HUES64 (cell line): ENCODE data around the gene RNF215.

Experiments used
- H3K27ac ChIP-seq: 2 replicates; pipeline ENCODE4 v1.7.0; 2013; ENCODE audit warnings: low read depth, low read length, inconsistent platforms
- H3K27me3 ChIP-seq: 2 replicates; pipeline ENCODE4 v1.6.1; 2013; ENCODE audit warnings: mild to moderate bottlenecking, low read length; ENCODE audit not compliant: insufficient read depth
- H3K36me3 ChIP-seq: 2 replicates; pipeline ENCODE4 v1.6.1; 2013; ENCODE audit warnings: mild to moderate bottlenecking, low read length; ENCODE audit not compliant: insufficient read depth
- H3K4me1 ChIP-seq: 2 replicates; pipeline ENCODE4 v1.6.1; 2013; ENCODE audit warnings: mild to moderate bottlenecking, low read length, moderate library complexity; ENCODE audit not compliant: insufficient read depth
- H3K4me3 ChIP-seq: 2 replicates; pipeline ENCODE4 v1.5.1; 2013; ENCODE audit warnings: mild to moderate bottlenecking, low read length, moderate library complexity
- H3K9ac ChIP-seq: 2 replicates; pipeline ENCODE4 v1.6.1; 2013; ENCODE audit warnings: mild to moderate bottlenecking, low read depth, low read length
- H3K9me3 ChIP-seq: 2 replicates; pipeline ENCODE4 v1.6.1; 2013; ENCODE audit warnings: low read depth, low read length; ENCODE audit not compliant: insufficient read depth
- WGBS: fragments of 150-250, 120-280 bp; methylation state at CpG from one replicate; pipeline ENCODE4 v1.1.7; 2013; ENCODE audit warnings: missing lambda C conversion rate; 5-methylcytosine and 5-hydroxymethylcytosine counted together

Gene RNF215

DNA sequence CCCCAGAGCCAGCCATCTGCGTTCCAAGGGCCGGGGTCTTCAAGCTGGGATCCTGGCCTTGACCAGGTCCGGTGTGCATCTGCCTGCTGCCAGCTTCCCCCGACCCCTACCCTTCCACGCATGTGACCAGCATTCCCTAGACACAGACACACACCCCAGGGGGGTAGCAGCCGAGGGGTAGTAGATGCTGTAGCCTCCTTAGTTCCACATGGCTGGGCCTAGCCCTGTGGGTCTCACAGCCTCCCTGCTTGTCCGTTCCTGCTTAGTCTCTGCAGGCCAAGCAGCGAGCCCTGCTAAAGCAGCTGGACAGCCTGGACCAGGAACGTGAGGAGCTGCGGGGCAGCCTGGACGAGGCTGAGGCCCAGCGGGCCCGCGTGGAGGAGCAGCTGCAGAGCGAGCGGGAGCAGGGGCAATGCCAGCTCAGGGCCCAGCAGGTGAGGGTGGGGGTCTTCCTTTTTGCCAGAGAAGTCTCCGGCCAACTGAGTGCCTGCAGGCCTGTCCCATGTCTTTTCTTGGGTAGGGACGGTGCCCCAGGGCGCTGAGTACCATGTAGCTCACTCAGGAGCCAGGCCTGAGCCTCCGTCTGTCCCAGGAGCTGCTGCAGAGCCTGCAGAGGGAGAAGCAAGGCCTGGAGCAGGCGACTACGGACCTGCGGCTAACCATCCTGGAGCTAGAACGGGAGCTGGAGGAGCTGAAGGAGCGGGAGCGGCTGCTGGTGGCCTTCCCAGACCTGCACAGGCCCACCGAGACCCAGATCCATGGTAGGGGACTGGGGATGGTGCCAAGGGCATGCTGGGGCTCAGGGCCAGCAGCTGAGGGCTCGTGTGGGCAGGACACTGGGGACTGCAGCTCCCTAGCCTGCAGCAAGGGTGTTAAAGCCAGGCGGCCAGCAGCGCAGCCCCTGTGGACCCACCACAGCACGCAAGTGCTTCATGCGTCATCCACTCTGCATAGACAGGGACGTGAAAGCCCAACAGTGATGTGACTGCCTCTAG, 13.6 kb downstream of the RNF215 start:
- WGBS: 92% methylated on average over 33 of the region's 33 CpGs
- H3K27ac ChIP-seq: no peak overlapping the region; the same call in 1 of the 2 replicates
- H3K36me3 ChIP-seq: peaks cover 16% of the 10 kb centered on the region
- H3K4me1 ChIP-seq: no peaks in the 10 kb centered on the region
- H3K27me3 ChIP-seq: no peaks in the 10 kb centered on the region
- no peak overlapping the region for H3K4me3 ChIP-seq
- no peak overlapping the region for H3K9ac ChIP-seq
- no peaks in the 10 kb centered on the region for H3K9me3 ChIP-seq

DNA sequence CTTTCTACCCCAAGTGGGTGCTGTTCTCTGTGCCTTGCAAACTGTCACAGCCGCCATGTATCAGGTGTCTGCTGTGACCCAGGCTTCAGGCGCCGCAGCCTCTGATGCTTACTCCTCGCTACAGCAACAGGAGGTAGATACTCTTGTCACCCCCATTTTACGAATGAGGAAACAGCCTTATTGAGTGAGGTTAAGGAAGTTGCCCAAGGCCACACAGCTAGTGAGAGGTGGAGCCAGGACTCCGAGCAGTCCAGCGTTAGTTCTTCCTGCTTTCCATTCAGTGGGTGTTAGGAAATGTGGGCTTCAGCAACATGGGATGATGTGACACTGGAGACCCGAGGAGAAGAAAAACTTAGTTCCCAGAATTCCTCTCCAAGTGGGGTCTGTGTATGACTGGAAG, 14.3 kb downstream of the RNF215 start:
- Histone ChIP-seq H3K27me3 (no peaks in the 10 kb centered on the region), H3K9me3 (no peaks in the 10 kb centered on the region), H3K9ac (no peak overlapping the region; the same call in 1 of the 2 replicates), H3K4me3 (no peak overlapping the region), H3K36me3 (peaks cover 12% of the 10 kb centered on the region), H3K4me1 (no peaks in the 10 kb centered on the region), H3K27ac (no peak overlapping the region)
- 93% methylated on average over 8 of the region's 8 CpGs for WGBS

DNA sequence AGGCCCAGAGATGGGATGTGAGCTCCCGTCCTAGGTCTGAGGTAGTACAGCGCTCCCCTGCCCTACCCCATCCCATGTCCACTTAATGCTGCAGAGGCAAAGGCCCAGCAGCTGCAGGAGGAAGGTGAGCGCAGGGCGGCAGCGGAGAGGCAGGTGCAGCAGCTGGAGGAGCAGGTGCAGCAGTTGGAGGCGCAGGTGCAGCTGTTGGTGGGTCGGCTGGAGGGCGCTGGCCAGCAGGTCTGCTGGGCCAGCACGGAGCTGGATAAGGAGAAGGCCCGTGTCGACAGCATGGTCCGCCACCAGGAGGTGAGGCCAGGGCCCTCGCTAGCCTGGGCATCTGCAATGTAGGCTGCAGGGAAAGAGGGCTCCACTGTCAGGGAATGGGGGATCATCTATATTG, 15.2 kb downstream of the RNF215 start:
- Histone ChIP-seq H3K4me1 (no peaks in the 10 kb centered on the region), H3K4me3 (no peak overlapping the region), H3K9ac (no peak overlapping the region), H3K9me3 (no peaks in the 10 kb centered on the region), H3K27me3 (no peaks in the 10 kb centered on the region), H3K27ac (no peak overlapping the region), H3K36me3 (peaks cover 2% of the 10 kb centered on the region)
- 89% methylated on average over 13 of the region's 13 CpGs for WGBS

DNA sequence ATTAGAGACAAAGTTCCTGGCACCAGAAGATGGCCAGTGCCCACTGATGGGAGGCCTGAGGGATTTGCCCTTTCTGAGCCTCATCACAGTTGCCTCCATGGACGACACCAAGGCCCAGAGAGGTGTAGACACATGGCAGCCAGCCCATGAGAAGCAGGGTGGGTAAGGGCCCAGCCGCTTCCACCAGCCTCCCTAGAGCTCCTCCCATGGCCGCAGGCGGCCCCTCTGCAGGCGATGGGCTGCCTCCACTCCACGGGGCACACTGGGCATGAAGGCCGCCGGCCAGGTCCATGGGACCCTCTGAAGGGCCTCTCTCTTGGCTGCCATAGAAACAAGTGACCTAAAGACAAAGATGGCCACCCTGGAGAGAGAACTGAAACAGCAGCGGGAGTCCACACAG, 15.9 kb downstream of the RNF215 start:
- H3K36me3 ChIP-seq: peaks cover 3% of the 10 kb centered on the region
- no peak overlapping the region for H3K27ac ChIP-seq
- H3K27me3 ChIP-seq: no peaks in the 10 kb centered on the region
- H3K9me3 ChIP-seq: no peaks in the 10 kb centered on the region
- H3K4me3 ChIP-seq: no peak overlapping the region
- H3K4me1 ChIP-seq: no peaks in the 10 kb centered on the region
- no peak overlapping the region for H3K9ac ChIP-seq
- WGBS: 92% methylated on average over 9 of the region's 9 CpGs

DNA sequence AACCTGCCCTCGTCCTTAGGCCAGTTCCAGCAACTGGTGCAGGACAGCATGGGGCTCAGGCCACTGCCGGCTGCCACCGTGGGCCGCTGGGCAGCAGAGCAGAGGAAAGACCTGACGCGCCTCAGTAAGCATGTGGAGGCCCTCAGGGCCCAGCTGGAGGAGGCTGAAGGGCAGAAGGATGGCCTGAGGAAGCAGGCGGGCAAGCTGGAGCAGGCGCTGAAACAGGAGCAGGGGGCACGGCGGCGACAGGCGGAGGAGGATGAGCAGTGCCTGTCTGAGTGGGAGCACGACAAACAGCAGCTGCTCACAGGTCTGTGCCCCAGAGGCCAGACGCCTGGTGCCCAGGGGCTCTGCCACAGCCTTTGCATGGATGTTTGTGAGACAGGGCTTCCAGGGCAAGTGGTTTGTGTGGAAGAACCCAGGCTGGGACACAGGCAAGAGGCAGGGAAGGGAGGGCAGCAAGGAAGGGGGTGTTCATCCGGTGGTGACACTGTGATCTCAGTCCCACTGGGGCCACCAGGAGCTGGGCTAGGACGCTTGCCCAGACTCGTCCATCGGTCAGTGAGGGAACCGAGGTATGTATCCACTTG, 16.5 kb downstream of the RNF215 start:
- no peaks in the 10 kb centered on the region for H3K9me3 ChIP-seq
- 91% methylated on average over 19 of the region's 19 CpGs for WGBS
- H3K9ac ChIP-seq: no peak overlapping the region
- no peak overlapping the region for H3K27ac ChIP-seq
- H3K4me3 ChIP-seq: no peak overlapping the region
- peaks cover 9% of the 10 kb centered on the region for H3K36me3 ChIP-seq
- no peaks in the 10 kb centered on the region for H3K4me1 ChIP-seq
- H3K27me3 ChIP-seq: no peaks in the 10 kb centered on the region

DNA sequence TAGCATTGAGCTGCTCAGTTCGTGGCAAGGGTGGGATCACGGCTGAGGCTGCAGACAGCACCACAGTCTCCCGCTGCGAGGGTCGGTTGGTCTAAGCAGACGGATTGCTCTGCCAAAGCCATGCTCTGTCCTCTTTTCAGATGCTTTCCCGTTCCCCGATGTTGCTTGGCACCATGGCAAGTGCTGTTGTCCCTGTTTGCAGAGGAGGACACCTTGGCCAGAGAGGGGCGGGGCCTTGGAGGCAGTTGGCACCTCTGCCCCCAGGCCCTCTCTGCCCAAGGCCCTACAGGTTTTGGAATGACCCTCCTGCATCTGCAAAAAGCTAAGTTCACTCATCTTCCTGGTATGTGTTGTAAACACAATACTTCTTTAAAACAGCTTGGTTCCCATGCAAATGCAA, 18.8 kb downstream of the RNF215 start:
- H3K4me1 ChIP-seq: no peaks in the 10 kb centered on the region
- peaks cover 10% of the 10 kb centered on the region for H3K36me3 ChIP-seq
- H3K27me3 ChIP-seq: no peaks in the 10 kb centered on the region
- no peak overlapping the region for H3K9ac ChIP-seq
- H3K9me3 ChIP-seq: no peaks in the 10 kb centered on the region
- H3K4me3 ChIP-seq: no peak overlapping the region
- H3K27ac ChIP-seq: no peak overlapping the region
- 92% methylated on average over 9 of the region's 9 CpGs for WGBS

DNA sequence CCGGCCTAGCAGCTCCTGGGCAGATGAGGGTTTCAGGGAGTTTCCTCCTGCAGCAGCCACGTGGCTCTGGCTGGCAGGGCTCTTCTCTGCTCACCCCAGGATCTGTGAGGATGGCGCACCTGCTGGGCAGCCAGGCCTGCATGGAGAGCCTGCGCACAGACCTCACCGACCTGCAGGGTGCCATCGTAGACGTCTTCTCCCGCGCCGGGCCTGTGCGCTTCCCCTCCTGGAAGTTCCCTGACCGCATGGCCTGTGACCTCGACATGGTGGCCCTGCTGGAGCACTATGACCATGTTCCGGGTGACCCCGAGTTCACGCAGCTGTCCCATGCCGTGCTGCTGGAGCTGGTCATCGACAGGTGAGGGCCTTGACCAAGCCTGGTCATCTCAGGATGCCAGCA, 21.3 kb downstream of the RNF215 start:
- 94% methylated on average over 18 of the region's 18 CpGs for whole genome bisulfite sequencing
- no peak overlapping the region for H3K4me3 ChIP-seq
- H3K9ac ChIP-seq: no peak overlapping the region
- H3K36me3 ChIP-seq: peaks cover 10% of the 10 kb centered on the region
- no peak overlapping the region for H3K27ac ChIP-seq
- no peaks in the 10 kb centered on the region for H3K9me3 ChIP-seq
- H3K27me3 ChIP-seq: no peaks in the 10 kb centered on the region
- H3K4me1 ChIP-seq: peaks cover 11% of the 10 kb centered on the region; the same call in 1 of the 2 replicates

DNA sequence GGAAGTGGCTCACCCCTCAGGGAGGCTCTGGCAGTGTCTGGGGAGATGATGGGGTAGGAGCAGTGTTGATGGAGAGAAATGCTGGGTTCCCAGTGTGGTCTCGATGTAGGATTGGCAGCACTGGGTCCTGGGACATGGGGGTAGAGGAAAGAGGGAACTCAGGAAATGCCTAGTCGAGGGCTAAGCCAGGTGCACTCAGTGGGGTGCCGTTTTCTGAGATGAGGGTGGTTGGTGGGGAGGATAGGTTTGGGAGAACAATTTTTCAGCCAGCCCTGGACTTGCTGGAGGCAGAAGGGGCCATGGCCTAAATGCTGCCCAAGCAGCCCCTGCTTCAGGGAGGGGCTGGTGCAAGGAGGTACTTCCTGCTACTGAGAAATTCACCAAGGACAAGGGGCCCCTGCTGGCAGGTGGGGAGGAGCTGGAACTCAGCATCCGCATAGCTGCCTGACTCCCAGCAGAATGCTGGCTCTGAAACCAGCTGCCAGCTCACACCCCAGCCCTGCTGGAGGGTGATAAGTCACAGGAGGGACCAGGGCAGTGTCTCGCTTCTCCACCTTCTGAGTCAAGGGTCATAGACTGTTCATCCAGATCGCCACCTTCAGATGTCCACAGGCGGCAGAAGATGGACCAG, 24.4 kb downstream of the RNF215 start:
- 52% methylated on average over 7 of the region's 7 CpGs for WGBS
- H3K4me1 ChIP-seq: peaks cover 17% of the 10 kb centered on the region
- no peak overlapping the region for H3K4me3 ChIP-seq
- peak overlapping the region; percentile 46; the same call in 1 of the 2 replicates for H3K27ac ChIP-seq
- no peaks in the 10 kb centered on the region for H3K27me3 ChIP-seq
- no peak overlapping the region for H3K9ac ChIP-seq
- peaks cover 17% of the 10 kb centered on the region for H3K36me3 ChIP-seq
- no peaks in the 10 kb centered on the region for H3K9me3 ChIP-seq

DNA sequence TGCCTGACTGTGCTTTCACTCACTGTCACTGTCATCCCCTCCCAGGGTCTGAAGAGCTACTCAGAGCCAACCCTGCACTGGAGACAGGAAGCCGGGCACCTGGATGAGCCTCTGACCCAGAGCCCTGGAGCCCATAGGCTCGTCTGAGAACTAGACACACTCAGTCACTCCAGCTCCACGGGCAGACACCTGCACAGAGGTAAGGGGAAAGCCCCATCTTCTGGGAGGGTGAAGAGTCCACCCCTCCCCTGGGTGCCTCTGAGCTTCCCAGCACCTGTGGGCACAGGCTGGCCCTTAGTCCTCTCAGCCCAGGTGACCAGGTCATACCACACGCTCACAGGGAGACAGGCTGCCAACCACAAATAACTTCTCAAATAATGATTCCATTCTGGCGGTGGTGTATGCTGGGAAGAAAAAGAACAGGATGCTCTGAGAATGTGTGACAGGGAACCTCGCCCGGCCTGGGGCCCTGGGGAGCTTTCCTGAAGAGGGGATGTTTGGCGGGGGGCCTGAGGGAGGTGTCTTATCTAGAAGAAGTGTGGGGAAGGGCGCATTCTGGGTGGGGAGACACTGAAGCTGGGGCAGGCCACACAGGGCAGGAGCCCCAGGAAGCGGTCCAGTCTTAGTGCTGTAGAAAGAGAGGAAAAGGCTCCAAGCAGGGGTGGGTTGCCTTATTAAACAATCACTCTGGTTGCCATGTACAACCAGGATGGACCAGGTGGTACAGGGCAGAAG, 25.1 kb downstream of the RNF215 start:
- Histone ChIP-seq H3K9ac (no peak overlapping the region), H3K27ac (peak overlapping the region; percentile 46; the same call in 1 of the 2 replicates), H3K9me3 (no peaks in the 10 kb centered on the region), H3K27me3 (no peaks in the 10 kb centered on the region), H3K36me3 (peaks cover 17% of the 10 kb centered on the region), H3K4me3 (no peak overlapping the region), H3K4me1 (peaks cover 18% of the 10 kb centered on the region)
- 83% methylated on average over 10 of the region's 10 CpGs for WGBS

DNA sequence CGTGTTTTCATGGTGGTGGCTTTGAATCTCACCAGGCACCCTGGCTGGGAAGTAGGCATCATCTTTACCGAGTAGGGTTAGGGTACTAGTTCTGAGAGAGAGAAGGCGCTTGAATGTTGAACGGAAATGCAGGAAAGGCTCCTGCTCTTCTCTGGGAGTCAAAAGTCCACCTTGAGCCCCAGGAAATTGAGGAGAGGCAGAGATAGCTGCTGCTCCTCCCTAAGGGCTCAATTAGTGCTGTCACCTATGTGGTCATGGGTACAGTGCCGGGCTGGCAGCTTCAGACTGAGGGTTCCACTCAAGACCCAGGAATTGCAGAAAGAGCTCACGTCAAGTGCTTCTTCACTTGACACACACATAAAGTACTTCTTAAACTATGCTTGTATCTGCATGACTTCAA, 28.7 kb downstream of the RNF215 start:
- Histone ChIP-seq H3K27ac (no peak overlapping the region), H3K4me3 (no peak overlapping the region), H3K9me3 (no peaks in the 10 kb centered on the region), H3K4me1 (peaks cover 23% of the 10 kb centered on the region), H3K27me3 (no peaks in the 10 kb centered on the region), H3K9ac (no peak overlapping the region), H3K36me3 (peaks cover 14% of the 10 kb centered on the region)
- 91% methylated on average over 6 of the region's 6 CpGs for WGBS
